KMS-11 (cell line): ENCODE data around the gene CBX3.

Source experiments
- H2AFZ ChIP-seq: fragments of 200-600 bp; sonication (generic); 2 replicates; pipeline ENCODE4 v1.6.1; 2016; ENCODE audit warnings: antibody characterized with exemption, mixed run types, low read depth
- H3K27ac ChIP-seq: fragments of 200-600 bp; sonication (generic); 2 replicates; pipeline ENCODE4 v1.6.1; 2016; ENCODE audit warnings: mild to moderate bottlenecking, mixed run types
- H3K27me3 ChIP-seq: fragments of 200-600 bp; sonication (generic); 2 replicates; pipeline ENCODE4 v1.6.1; 2017; ENCODE audit warnings: mild to moderate bottlenecking, low read depth, mixed run types, moderate library complexity; ENCODE audit not compliant: insufficient read depth
- H3K36me3 ChIP-seq: fragments of 200-600 bp; sonication (generic); 2 replicates; pipeline ENCODE4 v1.6.1; 2017; ENCODE audit warnings: mild to moderate bottlenecking, mixed run types; ENCODE audit not compliant: insufficient read depth
- H3K4me1 ChIP-seq: fragments of 200-600 bp; sonication (generic); 2 replicates; pipeline ENCODE4 v1.6.1; 2016; ENCODE audit warnings: mild to moderate bottlenecking, low read depth, mixed run types; ENCODE audit not compliant: poor library complexity, severe bottlenecking
- H3K4me2 ChIP-seq: fragments of 200-600 bp; sonication (generic); 2 replicates; pipeline ENCODE4 v1.7.0; 2016; ENCODE audit warnings: mild to moderate bottlenecking, mixed run types
- H3K4me3 ChIP-seq: fragments of 200-600 bp; sonication (generic); IDR thresholded peaks from 2 replicates; pipeline ENCODE4 v1.6.1; 2017; ENCODE audit warnings: low read depth, low read length, mixed read lengths; ENCODE audit not compliant: insufficient read depth
- H3K79me2 ChIP-seq: fragments of 200-600 bp; sonication (generic); 2 replicates; pipeline ENCODE4 v1.6.1; 2016; ENCODE audit warnings: low read depth, mixed run types; ENCODE audit not compliant: insufficient read depth
- H3K9ac ChIP-seq: fragments of 200-600 bp; sonication (generic); 2 replicates; pipeline ENCODE4 v1.6.1; 2016; ENCODE audit warnings: mild to moderate bottlenecking, mixed run types
- H4K20me1 ChIP-seq: fragments of 200-600 bp; sonication (generic); 2 replicates; pipeline ENCODE4 v1.6.1; 2016; ENCODE audit warnings: mild to moderate bottlenecking, mixed run types; ENCODE audit not compliant: insufficient read depth
- CTCF ChIP-seq: fragments of 200-600 bp; sonication (generic); conservative IDR thresholded peaks from 2 replicates; pipeline ENCODE4 v1.6.1; 2017; ENCODE audit warnings: low read depth, mild to moderate bottlenecking, antibody characterized with exemption, low read length, moderate library complexity, mixed read lengths

Gene CBX3

GRCh38 chr7:26198781-26199169 lies 2.8 kb upstream of the CBX3 start:
- Histone ChIP-seq H3K79me2 (peaks cover 89% of the 10 kb centered on the region), H2AFZ (no peak overlapping the region), H3K36me3 (peaks cover 54% of the 10 kb centered on the region), H3K27ac (peak overlapping the region; percentile 94), H3K4me3 (no peak overlapping the region), H3K4me2 (peak overlapping the region; percentile 82), H3K4me1 (peaks cover 42% of the 10 kb centered on the region), H3K9ac (peak overlapping the region; percentile 98), H4K20me1 (peaks cover 67% of the 10 kb centered on the region), H3K27me3 (no peaks in the 10 kb centered on the region)
- no peak for TF ChIP-seq CTCF

GRCh38 chr7:26199301-26200037 lies 2.1 kb upstream of the CBX3 start:
- H3K9ac ChIP-seq, result peak overlapping the region; percentile 98
- TF ChIP-seq CTCF, result no peak
- H3K4me2 ChIP-seq, result peak overlapping the region; percentile 82
- H3K27ac ChIP-seq, result peak overlapping the region; percentile 94
- no peak overlapping the region for H3K4me3 ChIP-seq
- peaks cover 67% of the 10 kb centered on the region for H4K20me1 ChIP-seq
- no peak overlapping the region for H2AFZ ChIP-seq
- H3K36me3 ChIP-seq, result peaks cover 47% of the 10 kb centered on the region; the same call in 1 of the 2 replicates
- peaks cover 89% of the 10 kb centered on the region for H3K79me2 ChIP-seq
- H3K27me3 ChIP-seq, result no peaks in the 10 kb centered on the region
- peaks cover 42% of the 10 kb centered on the region for H3K4me1 ChIP-seq

- Histone ChIP-seq H3K9ac (peak overlapping the region; percentile 98), H3K36me3 (peaks cover 44% of the 10 kb centered on the region; the same call in 1 of the 2 replicates), H3K4me2 (peak overlapping the region; percentile 82), H3K79me2 (peaks cover 89% of the 10 kb centered on the region), H4K20me1 (peaks cover 67% of the 10 kb centered on the region), H3K4me3 (peak overlapping the region; percentile 41), H2AFZ (no peak overlapping the region), H3K27me3 (no peaks in the 10 kb centered on the region), H3K27ac (peak overlapping the region; percentile 94), H3K4me1 (peaks cover 42% of the 10 kb centered on the region)
- TF ChIP-seq CTCF, result no peak
Measured at GRCh38 chr7:26200038-26200443, 1.5 kb upstream of the CBX3 start.

- Histone ChIP-seq H4K20me1 (peaks cover 67% of the 10 kb centered on the region), H2AFZ (peak within 1 kb of the TSS; percentile 53), H3K4me2 (peak within 1 kb of the TSS; percentile 82), H3K9ac (peak within 1 kb of the TSS; percentile 98), H3K79me2 (peaks cover 89% of the 10 kb centered on the region), H3K27me3 (no peaks in the 10 kb centered on the region), H3K36me3 (peaks cover 39% of the 10 kb centered on the region; the same call in 1 of the 2 replicates), H3K4me1 (peaks cover 42% of the 10 kb centered on the region), H3K4me3 (peak within 1 kb of the TSS; percentile 41), H3K27ac (peak within 1 kb of the TSS; percentile 94)
- no peak for TF ChIP-seq CTCF
Measured at GRCh38 chr7:26200444-26201246, 900 bp upstream of the CBX3 start, which contains the start of gene HNRNPA2B1. TSS of gene HNRNPA2B1 (minus strand) at chr7:26200746. CDS start at chr7:26200577, 169 bp downstream.
